DLD1 (cell line): ENCODE measurements around the gene MYOM1.

Experiments
- in situ Hi-C: cut with HindIII; loops from 2 replicates; pipeline ENCODE4 v1.10.0; 2017; ENCODE audit warnings: low sequenced_read_pairs

Gene MYOM1

GRCh38 chr18:3190610-3191009 is 29.2 kb downstream of the MYOM1 start:
- in situ Hi-C loops, result no loop called here

DNA sequence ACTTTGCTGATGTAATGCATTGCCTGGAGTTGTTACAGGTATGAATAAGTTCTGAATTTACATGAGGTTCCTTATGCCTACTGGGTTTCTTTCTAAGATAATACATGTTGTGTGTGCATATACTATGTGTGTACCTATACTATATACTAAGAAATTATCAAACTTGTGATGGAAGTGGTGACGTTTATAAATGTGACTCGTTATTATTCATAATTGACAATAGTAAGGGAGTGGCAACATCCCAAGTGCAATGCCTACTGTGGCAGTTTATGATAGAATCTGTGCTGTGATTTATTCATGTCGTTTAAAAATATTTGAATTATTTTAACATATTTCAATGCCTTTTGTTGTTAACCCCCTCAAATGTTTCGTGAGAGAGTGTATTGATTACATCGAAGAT is 29.9 kb downstream of the MYOM1 start:
- in situ Hi-C loops, result no loop called here

GRCh38 chr18:3186678-3187658 is 32.8 kb downstream of the MYOM1 start:
- in situ Hi-C loops, result no loop called here

DNA sequence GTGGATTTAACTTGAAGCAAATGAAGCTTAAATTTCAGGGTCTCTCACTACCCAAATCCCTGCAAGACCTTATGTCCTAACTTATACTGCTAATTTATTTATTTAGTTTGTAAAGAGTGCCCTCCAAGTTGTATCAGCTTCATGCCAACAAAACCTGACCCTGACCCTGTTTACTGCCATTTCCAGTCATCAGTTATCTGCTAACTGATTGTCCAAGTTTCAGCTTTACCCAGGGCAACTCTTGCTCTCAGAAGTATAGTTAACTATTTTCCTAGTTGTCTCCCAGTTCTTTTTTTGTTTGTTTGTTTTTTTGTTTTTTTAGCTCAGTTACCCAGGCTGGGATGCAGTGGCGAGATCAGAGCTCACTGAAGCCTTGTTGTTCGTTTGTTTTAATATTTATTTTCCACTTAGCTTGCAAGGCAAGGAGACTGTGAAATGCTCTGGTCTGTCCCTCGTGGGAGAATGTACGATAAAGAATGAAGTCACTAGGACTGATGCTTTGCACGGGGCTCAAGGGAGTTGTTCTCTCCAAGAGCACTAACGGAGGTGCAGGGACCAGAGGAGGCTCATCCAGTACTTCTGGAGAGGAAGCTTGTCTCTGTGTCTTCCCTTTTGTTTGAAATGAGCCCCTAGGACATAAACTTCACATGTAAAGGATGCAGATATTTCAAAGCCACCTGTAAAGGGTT is 35.3 kb downstream of the MYOM1 start:
- in situ Hi-C loops, result no loop called here

DNA sequence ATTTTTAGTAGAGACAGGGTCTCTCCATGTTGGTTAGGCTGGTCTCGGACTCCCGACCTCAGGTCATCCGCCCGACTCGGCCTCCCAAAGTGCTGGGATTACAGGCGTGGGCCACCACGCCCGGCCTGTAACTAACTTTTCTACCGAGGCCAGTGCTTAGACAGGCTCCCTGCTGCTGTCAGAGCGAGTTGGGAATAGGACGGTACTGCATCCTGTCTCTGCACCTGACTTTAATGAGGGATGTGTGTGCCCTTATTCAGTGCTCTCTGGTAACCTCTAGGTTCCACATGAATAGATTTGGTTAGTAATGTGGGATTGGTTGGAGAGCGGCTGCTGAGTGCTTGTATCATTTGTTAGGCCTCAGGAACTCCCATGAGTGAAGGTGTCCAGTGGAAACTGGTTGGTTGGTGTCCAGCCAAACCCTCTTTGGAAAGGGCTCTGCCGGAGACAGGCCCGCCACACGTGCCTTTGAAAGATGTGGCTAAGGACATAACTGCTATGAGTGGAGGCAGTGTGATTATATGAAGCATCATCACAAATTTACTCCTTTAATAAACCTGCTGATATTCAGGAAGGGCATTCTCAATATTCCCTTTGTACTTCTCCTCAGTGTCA is 36.6 kb downstream of the MYOM1 start:
- in situ Hi-C loops, result no loop called here

GRCh38 chr18:3180325-3180724 is 39.4 kb downstream of the MYOM1 start:
- in situ Hi-C loops, result no loop called here

DNA sequence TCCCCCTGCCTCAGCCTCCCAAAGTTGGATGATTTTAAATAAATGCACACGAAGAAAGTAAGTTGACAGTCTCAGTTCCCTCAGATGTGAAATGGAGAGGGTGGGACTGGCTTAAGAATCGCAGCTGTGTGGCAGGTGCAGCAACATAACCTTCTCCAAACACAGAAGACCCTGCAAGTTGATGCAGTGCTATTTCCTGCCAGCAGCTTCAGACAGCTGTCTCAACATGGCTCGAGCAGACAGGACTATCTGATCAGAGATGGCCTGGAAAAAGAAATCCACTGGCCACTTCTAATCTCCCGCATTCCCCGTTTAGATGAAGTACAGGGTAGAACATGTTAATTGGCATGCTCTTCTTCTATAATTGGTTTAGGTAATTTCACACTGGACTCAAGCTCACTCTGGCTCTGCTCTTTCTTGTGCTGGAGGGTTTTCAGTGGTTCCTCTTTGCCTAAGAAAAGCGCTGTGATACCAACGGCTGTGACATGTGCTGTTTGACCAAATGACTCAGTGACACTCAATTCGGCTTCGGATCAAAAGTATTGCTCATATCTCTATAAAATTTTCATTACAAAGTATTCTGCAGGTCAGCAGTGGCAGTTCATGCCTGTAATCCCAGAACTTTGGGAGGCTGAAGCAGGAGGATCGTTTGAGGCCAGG is 40.2 kb downstream of the MYOM1 start:
- in situ Hi-C loops, result no loop called here

GRCh38 chr18:3177902-3178687 is 41.7 kb downstream of the MYOM1 start:
- in situ Hi-C loops, result no loop called here

DNA sequence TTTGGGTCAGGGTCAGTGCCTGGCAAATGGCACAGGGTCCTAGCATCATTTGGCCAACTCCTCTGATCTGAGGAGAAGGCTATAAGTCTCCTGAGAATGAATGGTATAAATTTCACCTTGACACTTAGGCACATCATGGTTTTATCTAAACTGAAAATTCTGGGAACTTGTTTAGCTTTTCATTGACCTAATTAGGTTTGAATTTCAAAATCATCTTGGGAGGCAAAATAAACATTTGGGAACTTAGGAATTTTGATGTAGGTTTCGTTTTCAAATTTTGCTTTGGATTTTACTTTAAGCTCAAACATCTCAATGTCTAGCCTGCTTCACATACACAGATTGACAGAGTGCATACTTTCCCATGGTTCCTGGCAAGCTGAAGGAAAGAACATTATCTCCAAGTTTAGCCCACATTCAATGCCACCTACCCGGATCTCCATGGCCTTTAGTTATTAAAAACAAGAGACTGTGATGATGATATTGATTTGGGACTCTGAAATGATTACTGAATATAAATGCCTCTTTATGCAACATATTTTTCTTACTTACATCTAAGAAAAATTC is 44.5 kb downstream of the MYOM1 start:
- in situ Hi-C loops, result no loop called here

GRCh38 chr18:3172097-3172496 is 47.7 kb downstream of the MYOM1 start:
- in situ Hi-C loops, result no loop called here

GRCh38 chr18:3171631-3172030 is 48.1 kb downstream of the MYOM1 start:
- in situ Hi-C loops, result no loop called here

- in situ Hi-C loops, result no loop called here
These were observed 49.2 kb downstream of the MYOM1 start for GRCh38 chr18:3170441-3171161.

- in situ Hi-C loops, result no loop called here
These were observed 55.4 kb downstream of the MYOM1 start for GRCh38 chr18:3164381-3164780.

GRCh38 chr18:3163968-3164367 is 55.8 kb downstream of the MYOM1 start:
- in situ Hi-C loops, result no loop called here

DNA sequence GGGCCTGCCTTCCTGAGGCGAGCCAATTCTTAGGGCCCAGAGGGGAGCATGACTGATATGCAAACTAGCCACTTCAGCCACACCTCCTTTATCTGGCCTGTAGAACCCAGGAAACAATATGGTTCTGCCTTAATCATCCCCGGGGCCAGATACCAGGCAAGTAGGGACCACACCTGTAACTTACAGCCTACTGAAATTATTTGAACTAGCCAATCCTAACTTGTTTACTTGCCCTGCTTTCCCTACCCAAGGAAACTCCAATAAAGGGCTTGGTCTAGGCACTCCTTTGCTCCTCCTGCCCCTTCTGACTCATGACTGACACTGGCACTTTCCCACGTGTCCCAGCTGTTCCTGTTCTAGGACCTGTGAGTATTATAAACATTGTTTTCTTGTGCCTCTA is 57.6 kb downstream of the MYOM1 start:
- in situ Hi-C loops, result no loop called here

- in situ Hi-C loops, result no loop called here
These were observed 59.9 kb downstream of the MYOM1 start for GRCh38 chr18:3159830-3160229.

- in situ Hi-C loops, result no loop called here
These were observed 62.2 kb downstream of the MYOM1 start for GRCh38 chr18:3157606-3158005.

DNA sequence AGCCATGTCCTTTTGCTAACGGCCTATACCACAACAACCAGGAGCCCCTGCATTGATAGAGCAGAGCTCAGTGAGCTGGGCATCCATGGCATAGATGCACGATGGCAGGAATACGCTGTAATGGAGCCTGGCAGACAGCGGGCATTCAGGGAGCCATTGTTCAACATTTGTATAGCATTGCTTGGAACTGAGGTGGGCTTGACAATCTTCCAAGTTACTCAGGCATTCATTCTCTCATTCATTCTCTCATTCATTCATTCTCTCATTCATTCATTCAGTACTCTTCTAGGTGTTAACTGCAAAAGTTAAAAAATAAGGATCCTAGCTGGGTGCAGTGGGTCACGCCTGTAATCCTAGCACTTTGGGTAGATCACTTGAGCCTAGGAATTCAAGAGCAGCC is 62.7 kb downstream of the MYOM1 start:
- in situ Hi-C loops, result no loop called here

DNA sequence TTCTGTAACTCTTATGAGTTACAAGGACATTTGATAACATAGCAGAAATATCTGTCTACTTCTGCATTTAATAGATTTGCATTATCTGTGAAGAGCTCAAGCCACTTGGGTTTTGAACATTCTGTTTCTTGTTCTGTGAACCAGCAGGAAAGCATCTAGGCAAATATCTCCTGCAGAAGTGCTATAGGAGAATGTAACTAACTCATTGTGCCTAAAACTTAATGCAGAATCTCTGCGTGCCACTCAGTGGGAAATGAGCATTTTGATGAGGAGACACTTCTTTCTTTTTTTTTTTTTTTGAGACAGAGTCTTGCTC is 63.5 kb downstream of the MYOM1 start:
- in situ Hi-C loops, result no loop called here

- in situ Hi-C loops, result no loop called here
These were observed 65.6 kb downstream of the MYOM1 start for GRCh38 chr18:3154214-3154613.
